ENCODE results near the gene TOX2. TPM values are rescaled to one million over a fixed set of nuclear protein-coding genes. Genes with fewer than 3 reads are reported as not detected.

Gene TOX2
- total RNA-seq, 1 donor from 2014 or later: 0.16 TPM

DNA sequence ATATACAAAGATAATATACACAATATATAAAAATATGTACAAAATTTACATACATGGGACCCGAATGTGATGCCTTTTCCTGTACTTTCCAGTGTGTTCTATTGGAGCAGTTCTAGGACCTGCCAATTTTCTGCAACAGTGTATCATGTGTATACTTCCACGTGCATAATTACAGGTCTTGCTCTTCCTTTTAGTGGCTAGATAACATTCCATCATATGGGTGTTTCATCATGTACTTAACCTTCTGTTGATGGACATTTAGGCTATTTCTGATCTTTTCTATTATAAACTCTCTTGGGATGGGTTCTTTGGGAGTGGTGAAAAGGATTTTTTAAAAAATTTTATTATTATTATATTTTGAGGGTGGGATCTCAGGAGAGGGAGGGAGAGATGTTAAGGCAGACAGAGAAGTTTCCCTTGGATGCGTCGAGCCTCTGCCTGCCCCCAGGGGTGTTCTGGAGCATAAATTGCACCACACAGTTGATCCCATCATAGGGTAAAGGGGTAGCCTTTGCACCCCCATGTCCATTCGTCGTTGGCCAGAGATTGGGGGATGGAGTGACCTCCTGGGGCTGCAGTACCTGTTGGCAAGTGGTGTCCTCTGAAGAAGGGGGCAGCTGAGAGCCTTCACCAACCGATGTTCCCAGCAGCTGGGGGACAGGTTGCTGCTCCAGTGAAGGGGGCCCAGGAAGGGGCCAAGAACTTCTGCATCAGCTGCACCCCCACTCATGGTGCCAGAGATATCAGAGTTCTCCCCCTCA lies 110.3 kb downstream of the TOX2 start:
- Mint-ChIP-seq H3K4me1 (ENCODE audit: low read depth, unreplicated experiment) (no peaks in the 10 kb centered on the region), H3K27me3 (ENCODE audit: low read depth, unreplicated experiment) (peaks cover 57% of the 10 kb centered on the region), H3K36me3 (ENCODE audit: low read depth, unreplicated experiment) (no peaks in the 10 kb centered on the region), H3K27ac (ENCODE audit: unreplicated experiment) (no peak overlapping the region), H3K4me3 (ENCODE audit: unreplicated experiment) (no peak overlapping the region), H3K9me3 (ENCODE audit: unreplicated experiment) (peaks cover 7% of the 10 kb centered on the region)
- Histone ChIP-seq H3K4me1 (ENCODE audit: insufficient read depth, low read length) (peaks cover under 1% of the 10 kb centered on the region), H3K36me3 (ENCODE audit: insufficient read depth, low read length) (no peaks in the 10 kb centered on the region), H3K79me2 (ENCODE audit: insufficient read depth, low read length) (no peaks in the 10 kb centered on the region), H3K9ac (ENCODE audit: low read length) (no peak overlapping the region), H3K4me2 (ENCODE audit: low read length) (no peak overlapping the region), H3K27me3 (ENCODE audit: insufficient read depth, low read length) (peaks cover 3% of the 10 kb centered on the region), H4K20me1 (ENCODE audit: insufficient read depth, low read length) (peaks cover 8% of the 10 kb centered on the region), H3K9me3 (ENCODE audit: insufficient read depth, low read depth, low read length) (no peaks in the 10 kb centered on the region), H3K27ac (ENCODE audit: low read depth, low read length) (no peak overlapping the region), H3K4me3 (ENCODE audit: insufficient read depth, low read depth, low read length) (no peak overlapping the region), H2AFZ (ENCODE audit: low read depth, low read length) (no peak overlapping the region)
- TF ChIP-seq, protein P1, sequence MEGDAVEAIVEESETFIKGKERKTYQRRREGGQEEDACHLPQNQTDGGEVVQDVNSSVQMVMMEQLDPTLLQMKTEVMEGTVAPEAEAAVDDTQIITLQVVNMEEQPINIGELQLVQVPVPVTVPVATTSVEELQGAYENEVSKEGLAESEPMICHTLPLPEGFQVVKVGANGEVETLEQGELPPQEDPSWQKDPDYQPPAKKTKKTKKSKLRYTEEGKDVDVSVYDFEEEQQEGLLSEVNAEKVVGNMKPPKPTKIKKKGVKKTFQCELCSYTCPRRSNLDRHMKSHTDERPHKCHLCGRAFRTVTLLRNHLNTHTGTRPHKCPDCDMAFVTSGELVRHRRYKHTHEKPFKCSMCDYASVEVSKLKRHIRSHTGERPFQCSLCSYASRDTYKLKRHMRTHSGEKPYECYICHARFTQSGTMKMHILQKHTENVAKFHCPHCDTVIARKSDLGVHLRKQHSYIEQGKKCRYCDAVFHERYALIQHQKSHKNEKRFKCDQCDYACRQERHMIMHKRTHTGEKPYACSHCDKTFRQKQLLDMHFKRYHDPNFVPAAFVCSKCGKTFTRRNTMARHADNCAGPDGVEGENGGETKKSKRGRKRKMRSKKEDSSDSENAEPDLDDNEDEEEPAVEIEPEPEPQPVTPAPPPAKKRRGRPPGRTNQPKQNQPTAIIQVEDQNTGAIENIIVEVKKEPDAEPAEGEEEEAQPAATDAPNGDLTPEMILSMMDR (IDR thresholded peaks at IDR 0.05; ENCODE audit: insufficient read depth, low read depth, low read length): no peak
- no peak for TF ChIP-seq EZH2 (IDR thresholded peaks at IDR 0.05; ENCODE audit: insufficient read depth, low read length)
- DNase-seq (ENCODE audit: low read depth) (no peak), FAIRE-seq (no peak)

DNA sequence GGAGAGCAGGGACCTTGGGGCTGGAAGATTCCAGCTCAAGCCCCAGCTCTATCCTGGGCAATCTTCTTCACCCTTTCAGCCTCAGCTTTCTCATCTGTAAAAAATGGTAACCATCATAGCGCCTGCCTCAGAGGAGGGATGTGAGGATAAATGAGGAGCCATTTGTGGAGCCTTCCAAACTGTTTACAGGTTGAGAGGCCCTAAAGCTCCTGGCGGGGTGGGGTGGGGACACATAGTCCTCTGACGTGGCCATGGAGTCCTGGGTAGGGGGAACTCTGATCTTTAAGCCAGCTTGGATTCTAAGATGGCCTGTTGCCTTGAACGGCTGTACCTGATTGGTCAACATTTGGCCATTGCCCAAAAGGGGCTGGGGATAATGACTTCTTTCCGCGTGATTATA lies 111.1 kb downstream of the TOX2 start:
- H3K27me3 ChIP-seq (ENCODE audit: insufficient read depth, low read length): peaks cover 3% of the 10 kb centered on the region
- H3K4me3 ChIP-seq (ENCODE audit: insufficient read depth, low read depth, low read length): no peak overlapping the region
- H3K9me3 Mint-ChIP-seq (ENCODE audit: unreplicated experiment): peaks cover 7% of the 10 kb centered on the region
- no peak for DNase-seq (ENCODE audit: low read depth)
- no peak for FAIRE-seq
- no peaks in the 10 kb centered on the region for H3K4me1 ChIP-seq (ENCODE audit: insufficient read depth, low read length)
- TF ChIP-seq EZH2 (IDR thresholded peaks at IDR 0.05; ENCODE audit: insufficient read depth, low read length): no peak
- TF ChIP-seq, protein P1 (IDR thresholded peaks at IDR 0.05; ENCODE audit: insufficient read depth, low read depth, low read length): no peak
- no peak overlapping the region for H2AFZ ChIP-seq (ENCODE audit: low read depth, low read length)
- H3K27ac Mint-ChIP-seq (ENCODE audit: unreplicated experiment): no peak overlapping the region
- H3K9me3 ChIP-seq (ENCODE audit: insufficient read depth, low read depth, low read length): no peaks in the 10 kb centered on the region
- no peak overlapping the region for H3K4me3 Mint-ChIP-seq (ENCODE audit: unreplicated experiment)
- H4K20me1 ChIP-seq (ENCODE audit: insufficient read depth, low read length): peaks cover 14% of the 10 kb centered on the region
- H3K27me3 Mint-ChIP-seq (ENCODE audit: low read depth, unreplicated experiment): peaks cover 63% of the 10 kb centered on the region
- H3K36me3 ChIP-seq (ENCODE audit: insufficient read depth, low read length): no peaks in the 10 kb centered on the region
- H3K4me2 ChIP-seq (ENCODE audit: low read length): no peak overlapping the region
- no peaks in the 10 kb centered on the region for H3K4me1 Mint-ChIP-seq (ENCODE audit: low read depth, unreplicated experiment)
- H3K79me2 ChIP-seq (ENCODE audit: insufficient read depth, low read length): no peaks in the 10 kb centered on the region
- H3K27ac ChIP-seq (ENCODE audit: low read depth, low read length): no peak overlapping the region
- no peaks in the 10 kb centered on the region for H3K36me3 Mint-ChIP-seq (ENCODE audit: low read depth, unreplicated experiment)
- no peak overlapping the region for H3K9ac ChIP-seq (ENCODE audit: low read length)
